H9 (cell line): Measurements from ENCODE around the gene BDH1. TPM values are rescaled to one million over a fixed set of nuclear protein-coding genes. Genes with fewer than 3 reads are reported as not detected.

Experiments used
- DNase-seq: peaks from one replicate; pipeline ENCODE4 v3.0.0-alpha.2; 2017
- H2AFZ ChIP-seq: one replicate; pipeline ENCODE4 v1.6.1; 2013; ENCODE audit warnings: mild to moderate bottlenecking, low read length, control low read depth, moderate library complexity
- H2AK5ac ChIP-seq: 2 replicates; pipeline ENCODE4 v1.6.1; 2013; ENCODE audit warnings: low read length, control low read depth, mixed read lengths; ENCODE audit not compliant: insufficient read length
- H2BK120ac ChIP-seq: one replicate; pipeline ENCODE4 v1.6.1; 2013; ENCODE audit warnings: low read depth, mild to moderate bottlenecking, low read length, control low read depth, inconsistent platforms; ENCODE audit not compliant: poor library complexity, severe bottlenecking
- H2BK12ac ChIP-seq: 2 replicates; pipeline ENCODE4 v1.6.1; 2013; ENCODE audit warnings: low read length, control low read depth, mixed read lengths, low read depth; ENCODE audit not compliant: insufficient read length
- H2BK15ac ChIP-seq: 2 replicates; pipeline ENCODE4 v1.6.1; 2013; ENCODE audit warnings: low read depth, low read length, control low read depth
- H2BK20ac ChIP-seq: one replicate; pipeline ENCODE4 v1.6.1; 2013; ENCODE audit warnings: low read depth, mild to moderate bottlenecking, low read length, control low read depth, inconsistent platforms; ENCODE audit not compliant: poor library complexity, severe bottlenecking
- H2BK5ac ChIP-seq: 2 replicates; pipeline ENCODE4 v1.6.1; 2013; ENCODE audit warnings: low read length, control low read depth, mixed read lengths; ENCODE audit not compliant: insufficient read length
- H3K14ac ChIP-seq: 2 replicates; pipeline ENCODE4 v1.6.1; 2013; ENCODE audit warnings: low read length, control low read depth; ENCODE audit not compliant: insufficient read depth
- H3K18ac ChIP-seq: 2 replicates; pipeline ENCODE4 v1.6.1; 2013; ENCODE audit warnings: low read depth, mild to moderate bottlenecking, mixed read lengths, low read length, control low read depth; ENCODE audit not compliant: insufficient read length
- H3K23ac ChIP-seq: 2 replicates; pipeline ENCODE4 v1.6.1; 2013; ENCODE audit warnings: low read length, control low read depth, mixed read lengths, low read depth; ENCODE audit not compliant: insufficient read length
- H3K23me2 ChIP-seq: 2 replicates; pipeline ENCODE4 v1.6.1; 2013; ENCODE audit warnings: low read depth, mild to moderate bottlenecking, mixed read lengths, low read length, control low read depth; ENCODE audit not compliant: insufficient read length, poor library complexity, severe bottlenecking
- H3K27ac ChIP-seq: 2 replicates; pipeline ENCODE4 v1.5.1; 2013; ENCODE audit warnings: low read length, control low read depth, mixed read lengths, low read depth; ENCODE audit not compliant: insufficient read length
- H3K27me3 ChIP-seq: 2 replicates; pipeline ENCODE4 v1.6.1; 2013; ENCODE audit warnings: low read length, control low read depth, inconsistent platforms; ENCODE audit not compliant: insufficient read depth
- H3K4ac ChIP-seq: 2 replicates; pipeline ENCODE4 v1.6.1; 2013; ENCODE audit warnings: low read depth, mild to moderate bottlenecking, control low read depth, inconsistent platforms, low read length, moderate library complexity
- H3K4me1 ChIP-seq: 2 replicates; pipeline ENCODE4 v1.6.1; 2013; ENCODE audit warnings: low read length, control low read depth, inconsistent platforms; ENCODE audit not compliant: insufficient read depth
- H3K4me2 ChIP-seq: 2 replicates; pipeline ENCODE4 v1.6.1; 2013; ENCODE audit warnings: low read length, control low read depth, mixed read lengths; ENCODE audit not compliant: insufficient read length, insufficient read depth
- H3K56ac ChIP-seq: 2 replicates; pipeline ENCODE4 v1.6.1; 2013; ENCODE audit warnings: low read depth, mild to moderate bottlenecking, mixed read lengths, low read length, control low read depth; ENCODE audit not compliant: insufficient read length
- H3K79me1 ChIP-seq: 2 replicates; pipeline ENCODE4 v1.6.1; 2013; ENCODE audit warnings: low read depth, mild to moderate bottlenecking, moderate library complexity, low read length, control low read depth, inconsistent platforms; ENCODE audit not compliant: insufficient read depth, poor library complexity, severe bottlenecking
- H3K79me2 ChIP-seq: 2 replicates; pipeline ENCODE4 v1.6.1; 2013; ENCODE audit warnings: low read length, control low read depth, inconsistent platforms; ENCODE audit not compliant: insufficient read depth
- H3K9ac ChIP-seq: 2 replicates; pipeline ENCODE4 v1.6.1; 2013; ENCODE audit warnings: low read length, control low read depth, mixed read lengths; ENCODE audit not compliant: insufficient read length; ENCODE audit errors: extremely low read depth
- H3K9me3 ChIP-seq: one replicate; pipeline ENCODE4 v1.6.1; 2013; ENCODE audit warnings: low read depth, low read length, inconsistent platforms; ENCODE audit not compliant: control insufficient read depth
- H3T11ph ChIP-seq: one replicate; pipeline ENCODE4 v1.6.1; 2013; ENCODE audit warnings: mild to moderate bottlenecking, low read length, control low read depth, inconsistent platforms
- H4K20me1 ChIP-seq: one replicate; pipeline ENCODE4 v1.6.1; 2013; ENCODE audit not compliant: control insufficient read depth, insufficient read length, insufficient read depth
- H4K5ac ChIP-seq: 2 replicates; pipeline ENCODE4 v1.6.1; 2013; ENCODE audit warnings: low read depth, mild to moderate bottlenecking, mixed read lengths, low read length, control low read depth; ENCODE audit not compliant: insufficient read length
- H4K8ac ChIP-seq: replicated peaks from 2 replicates; pipeline ENCODE4 v1.6.1; 2013; ENCODE audit warnings: low read length, control low read depth, mixed read lengths, low read depth; ENCODE audit not compliant: insufficient read length
- H4K91ac ChIP-seq: 2 replicates; pipeline ENCODE4 v1.6.1; 2013; ENCODE audit warnings: low read depth, mild to moderate bottlenecking, moderate library complexity, mixed read lengths, low read length, control low read depth; ENCODE audit not compliant: insufficient read length
- H3K27ac Mint-ChIP-seq, 3 experiments: 2 replicates in 2 of 3; 3 replicates in 1 of 3; pipeline ENCODE4 v1.8.0; 2020 to 2021; ENCODE audit warnings: mixed read lengths in 3 of 3, mild to moderate bottlenecking in 1 of 3, moderate library complexity in 1 of 3
- H3K27me3 Mint-ChIP-seq: 2 replicates; pipeline ENCODE4 v1.8.0; 2021; ENCODE audit warnings: low read depth, mild to moderate bottlenecking, moderate library complexity, mixed read lengths
- H3K36me3 Mint-ChIP-seq, 3 experiments: 2 replicates in 2 of 3; 3 replicates in 1 of 3; pipeline ENCODE4 v1.8.0; 2020 to 2021; ENCODE audit warnings: low read depth in 3 of 3, mixed read lengths in 3 of 3; ENCODE audit not compliant: insufficient read depth in 1 of 3
- H3K4me1 Mint-ChIP-seq, 2 experiments: 2 replicates each; pipeline ENCODE4 v1.8.0; 2020; ENCODE audit warnings: mixed read lengths in 2 of 2
- H3K4me3 Mint-ChIP-seq, 2 experiments: 2 replicates in 1 of 2; 3 replicates in 1 of 2; pipeline ENCODE4 v1.8.0; 2020 to 2021; ENCODE audit warnings: mild to moderate bottlenecking in 2 of 2, mixed read lengths in 2 of 2, moderate library complexity in 1 of 2
- H3K9me3 Mint-ChIP-seq, 2 experiments: 2 replicates in 1 of 2; 3 replicates in 1 of 2; pipeline ENCODE4 v1.8.0; 2020; ENCODE audit warnings: mild to moderate bottlenecking in 2 of 2, mixed read lengths in 2 of 2, moderate library complexity in 1 of 2
- whole genome bisulfite sequencing: extraction: QIAGEN DNeasy Blood & Tissue Kit; methylation state at CpG from one replicate; pipeline ENCODE4 v1.1.7; 2013; ENCODE audit warnings: missing lambda C conversion rate, low lambda C conversion rate, mixed read lengths; ENCODE audit not compliant: insufficient read length; ENCODE audit errors: extremely low coverage; 5-methylcytosine and 5-hydroxymethylcytosine counted together
- total RNA-seq: library from RNA; stranded (reverse); gene quantifications from 2 replicates; pipeline ENCODE4 v1.2.1, GENCODE V29; 2021
- TF ChIP-seq, protein P1 (sequence below): fragments of 200-600 bp; sonication (generic); conservative IDR thresholded peaks from 3 replicates; pipeline ENCODE4 v1.8.0; 2021; ENCODE audit warnings: antibody characterized with exemption, mild to moderate bottlenecking

BDH1 gene
- total RNA-seq, 1 experiment from 2014 or later: 23.8 TPM

GRCh38 chr3:197577366-197578074, 21.8 kb upstream of the BDH1 start:
- peaks cover 26% of the 10 kb centered on the region for H3K4me1 ChIP-seq
- no peak overlapping the region for H4K91ac ChIP-seq
- no peak overlapping the region for H4K8ac ChIP-seq
- H2BK5ac ChIP-seq: no peak overlapping the region
- Mint-ChIP-seq H3K4me3 (no peak overlapping the region), H3K4me1 (peaks cover 80 to 84% of the 10 kb centered on the region in 2 experiments), H3K36me3 (peaks cover 2 to 14% (median 13%) of the 10 kb centered on the region in 3 experiments; a peak in 6 of 7 replicates), H3K9me3 (peaks cover 15 to 17% of the 10 kb centered on the region in 2 experiments), H3K27ac (peak overlapping the region in 2 of 3 experiments; percentile 28 to 32; a peak in 5 of 7 replicates), H3K27me3 (no peaks in the 10 kb centered on the region; the same call in none of the 2 replicates)
- TF ChIP-seq, protein P1, sequence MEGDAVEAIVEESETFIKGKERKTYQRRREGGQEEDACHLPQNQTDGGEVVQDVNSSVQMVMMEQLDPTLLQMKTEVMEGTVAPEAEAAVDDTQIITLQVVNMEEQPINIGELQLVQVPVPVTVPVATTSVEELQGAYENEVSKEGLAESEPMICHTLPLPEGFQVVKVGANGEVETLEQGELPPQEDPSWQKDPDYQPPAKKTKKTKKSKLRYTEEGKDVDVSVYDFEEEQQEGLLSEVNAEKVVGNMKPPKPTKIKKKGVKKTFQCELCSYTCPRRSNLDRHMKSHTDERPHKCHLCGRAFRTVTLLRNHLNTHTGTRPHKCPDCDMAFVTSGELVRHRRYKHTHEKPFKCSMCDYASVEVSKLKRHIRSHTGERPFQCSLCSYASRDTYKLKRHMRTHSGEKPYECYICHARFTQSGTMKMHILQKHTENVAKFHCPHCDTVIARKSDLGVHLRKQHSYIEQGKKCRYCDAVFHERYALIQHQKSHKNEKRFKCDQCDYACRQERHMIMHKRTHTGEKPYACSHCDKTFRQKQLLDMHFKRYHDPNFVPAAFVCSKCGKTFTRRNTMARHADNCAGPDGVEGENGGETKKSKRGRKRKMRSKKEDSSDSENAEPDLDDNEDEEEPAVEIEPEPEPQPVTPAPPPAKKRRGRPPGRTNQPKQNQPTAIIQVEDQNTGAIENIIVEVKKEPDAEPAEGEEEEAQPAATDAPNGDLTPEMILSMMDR: no peak
- no CpG with 5 or more reads among the region's 13 CpGs for WGBS
- H2BK12ac ChIP-seq: no peak overlapping the region
- no peak overlapping the region for H3K56ac ChIP-seq
- H2AK5ac ChIP-seq: no peak overlapping the region
- no peak overlapping the region for H3K4me2 ChIP-seq
- H3K79me1 ChIP-seq: no peaks in the 10 kb centered on the region
- no peaks in the 10 kb centered on the region for H3K23me2 ChIP-seq
- H2BK120ac ChIP-seq: no peak overlapping the region
- H3K14ac ChIP-seq: no peak overlapping the region
- DNase-seq: no peak
- H3K9ac ChIP-seq: no peak overlapping the region
- H3K27me3 ChIP-seq: no peaks in the 10 kb centered on the region
- H2AFZ ChIP-seq: no peak overlapping the region
- no peak overlapping the region for H2BK15ac ChIP-seq
- no peaks in the 10 kb centered on the region for H3K79me2 ChIP-seq
- no peak overlapping the region for H3K4ac ChIP-seq
- no peak overlapping the region for H3K18ac ChIP-seq
- no peak overlapping the region for H3K23ac ChIP-seq
- H3T11ph ChIP-seq: no peak overlapping the region
- H3K27ac ChIP-seq: no peak overlapping the region
- H4K20me1 ChIP-seq: peaks cover 2% of the 10 kb centered on the region
- H4K5ac ChIP-seq: no peak overlapping the region
- H3K9me3 ChIP-seq: no peaks in the 10 kb centered on the region
- H2BK20ac ChIP-seq: no peak overlapping the region
